ENCODE measurements around the gene IFT81. TPM values are rescaled to one million over a fixed set of nuclear protein-coding genes. Genes with fewer than 3 reads are reported as not detected.

IFT81 gene
- total RNA-seq, 2 donors from 2014 or later = 20.2 to 29.6 TPM

GRCh38 chr12:110149086-110149660, 25.0 kb downstream of the IFT81 start:
- Histone ChIP-seq H3K4me3 (ENCODE audit: low read length) (no peak overlapping the region), H3K4me1 (ENCODE audit: control insufficient read depth, insufficient read depth, low read length) (no peaks in the 10 kb centered on the region), H3K27ac (ENCODE audit: low read depth, low read length) (no peak overlapping the region), H3K36me3 (ENCODE audit: control insufficient read depth, insufficient read depth, low read length) (peaks cover 63% of the 10 kb centered on the region), H3K9me3 (ENCODE audit: control insufficient read depth, low read length) (peaks cover 18% of the 10 kb centered on the region), H3K27me3 (ENCODE audit: control insufficient read depth, insufficient read depth, low read length, poor library complexity, severe bottlenecking) (no peaks in the 10 kb centered on the region), H3K9ac (ENCODE audit: extremely low read depth, low read length, poor library complexity, severe bottlenecking) (no peak overlapping the region)
- no peak for DNase-seq
- Mint-ChIP-seq H3K27ac (no peak overlapping the region), H3K27me3 (ENCODE audit: insufficient read depth) (no peaks in the 10 kb centered on the region), H3K36me3 (ENCODE audit: low read depth) (peaks cover 73% of the 10 kb centered on the region), H3K4me3 (no peak overlapping the region), H3K9me3 (no peaks in the 10 kb centered on the region), H3K4me1 (no peaks in the 10 kb centered on the region)
- TF ChIP-seq CTCF (conservative IDR thresholded peaks at IDR 0.05) = no peak
- 94 to 97% methylated on average over 5 to 10 of the region's 10 CpGs for WGBS, 2 experiments (ENCODE audit: insufficient coverage in 1 of 2, insufficient read length in 1 of 2)

- H3K27ac ChIP-seq (ENCODE audit: low read depth, low read length) = no peak overlapping the region
- no peaks in the 10 kb centered on the region for H3K4me1 ChIP-seq (ENCODE audit: control insufficient read depth, insufficient read depth, low read length)
- no peak overlapping the region for H3K4me3 Mint-ChIP-seq
- H3K4me1 Mint-ChIP-seq = no peaks in the 10 kb centered on the region
- H3K36me3 Mint-ChIP-seq (ENCODE audit: low read depth) = peaks cover 76% of the 10 kb centered on the region
- H3K36me3 ChIP-seq (ENCODE audit: control insufficient read depth, insufficient read depth, low read length) = peaks cover 73% of the 10 kb centered on the region
- H3K27ac Mint-ChIP-seq = no peak overlapping the region
- H3K9ac ChIP-seq (ENCODE audit: extremely low read depth, low read length, poor library complexity, severe bottlenecking) = no peak overlapping the region
- no peak for TF ChIP-seq CTCF (conservative IDR thresholded peaks at IDR 0.05)
- H3K9me3 Mint-ChIP-seq = peaks cover 24% of the 10 kb centered on the region
- WGBS, 2 experiments (ENCODE audit: insufficient coverage in 1 of 2, insufficient read length in 1 of 2) = 92 to 100% methylated on average over 2 of the region's 2 CpGs
- H3K9me3 ChIP-seq (ENCODE audit: control insufficient read depth, low read length) = peaks cover 31% of the 10 kb centered on the region
- no peaks in the 10 kb centered on the region for H3K27me3 Mint-ChIP-seq (ENCODE audit: insufficient read depth)
- no peaks in the 10 kb centered on the region for H3K27me3 ChIP-seq (ENCODE audit: control insufficient read depth, insufficient read depth, low read length, poor library complexity, severe bottlenecking)
- no peak for DNase-seq
- no peak overlapping the region for H3K4me3 ChIP-seq (ENCODE audit: low read length)
Measured at GRCh38 chr12:110156766-110157165, 32.6 kb downstream of the IFT81 start.

- Mint-ChIP-seq H3K9me3 (peaks cover 24% of the 10 kb centered on the region), H3K4me1 (no peaks in the 10 kb centered on the region), H3K27ac (no peak overlapping the region), H3K36me3 (ENCODE audit: low read depth) (peaks cover 72% of the 10 kb centered on the region), H3K4me3 (no peak overlapping the region), H3K27me3 (ENCODE audit: insufficient read depth) (no peaks in the 10 kb centered on the region)
- H3K27me3 ChIP-seq (ENCODE audit: control insufficient read depth, insufficient read depth, low read length, poor library complexity, severe bottlenecking) = no peaks in the 10 kb centered on the region
- H3K9ac ChIP-seq (ENCODE audit: extremely low read depth, low read length, poor library complexity, severe bottlenecking) = no peak overlapping the region
- DNase-seq = no peak
- H3K4me1 ChIP-seq (ENCODE audit: control insufficient read depth, insufficient read depth, low read length) = no peaks in the 10 kb centered on the region
- no peak for TF ChIP-seq CTCF (conservative IDR thresholded peaks at IDR 0.05)
- H3K36me3 ChIP-seq (ENCODE audit: control insufficient read depth, insufficient read depth, low read length) = peaks cover 69% of the 10 kb centered on the region
- peaks cover 28% of the 10 kb centered on the region for H3K9me3 ChIP-seq (ENCODE audit: control insufficient read depth, low read length)
- H3K4me3 ChIP-seq (ENCODE audit: low read length) = no peak overlapping the region
- H3K27ac ChIP-seq (ENCODE audit: low read depth, low read length) = no peak overlapping the region
Measured at GRCh38 chr12:110157539-110157938, 33.4 kb downstream of the IFT81 start.

Data from endodermal cell (in vitro differentiated cells).